GM12872 (cell line): ENCODE data around the gene MC1R.

Experiments
- CTCF ChIP-seq: IDR thresholded peaks from 3 replicates; pipeline ENCODE4 v1.5.1; 2011; ENCODE audit warnings: low read depth, mild to moderate bottlenecking, low read length, moderate library complexity; ENCODE audit not compliant: insufficient read depth

The MC1R gene

GRCh38 chr16:89907055-89907814 lies 11.4 kb upstream of the MC1R start:
- TF ChIP-seq CTCF: no peak

GRCh38 chr16:89908236-89908635 lies 10.4 kb upstream of the MC1R start:
- TF ChIP-seq CTCF: no peak

DNA sequence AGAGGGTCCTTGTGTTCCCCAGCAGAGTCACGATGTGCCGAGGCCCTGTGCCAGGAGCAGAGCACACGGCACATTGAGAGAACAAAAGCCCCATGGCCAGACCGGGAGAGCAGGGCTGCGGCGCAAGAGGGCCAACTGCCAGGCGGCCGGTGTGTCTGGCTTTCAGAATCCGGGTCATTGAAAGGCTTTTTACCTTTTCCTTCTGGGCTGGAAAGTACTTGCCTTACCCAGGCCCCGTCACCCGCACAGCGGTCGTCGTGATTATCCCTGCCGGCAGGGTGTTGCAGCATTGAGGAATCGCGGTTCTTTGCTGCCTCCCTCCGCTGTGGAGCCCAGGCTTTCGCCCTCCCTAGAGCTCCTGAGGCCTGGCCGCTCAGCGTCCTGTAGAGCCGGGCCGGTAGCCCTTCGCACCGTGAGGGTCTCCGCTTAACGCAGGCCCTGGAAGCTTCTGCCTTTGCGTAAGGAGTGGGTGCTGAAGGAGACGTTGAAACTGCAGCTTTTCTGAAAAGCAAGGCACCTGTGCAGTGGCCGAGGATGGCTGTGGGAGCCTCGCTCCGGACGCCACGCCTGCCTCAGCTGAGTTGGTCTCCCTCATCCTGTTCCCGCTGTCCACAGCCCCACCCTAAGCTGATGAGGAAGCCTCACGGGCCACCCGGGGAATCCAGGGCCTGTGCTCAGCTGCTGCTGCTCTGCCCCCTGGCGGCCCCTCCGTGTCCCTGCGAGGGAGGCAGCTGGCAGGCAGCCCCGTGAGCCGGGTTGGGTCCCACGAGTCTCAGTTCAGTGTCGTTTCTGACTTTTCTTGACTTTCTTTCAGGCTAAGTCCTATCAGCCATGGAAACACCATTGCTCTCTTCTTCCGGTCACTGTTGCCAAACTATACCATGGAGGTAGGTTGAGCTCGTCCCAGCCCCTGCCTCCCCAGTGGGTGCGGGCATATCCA lies 8.6 kb upstream of the MC1R start:
- peak; percentile 93 for TF ChIP-seq CTCF

DNA sequence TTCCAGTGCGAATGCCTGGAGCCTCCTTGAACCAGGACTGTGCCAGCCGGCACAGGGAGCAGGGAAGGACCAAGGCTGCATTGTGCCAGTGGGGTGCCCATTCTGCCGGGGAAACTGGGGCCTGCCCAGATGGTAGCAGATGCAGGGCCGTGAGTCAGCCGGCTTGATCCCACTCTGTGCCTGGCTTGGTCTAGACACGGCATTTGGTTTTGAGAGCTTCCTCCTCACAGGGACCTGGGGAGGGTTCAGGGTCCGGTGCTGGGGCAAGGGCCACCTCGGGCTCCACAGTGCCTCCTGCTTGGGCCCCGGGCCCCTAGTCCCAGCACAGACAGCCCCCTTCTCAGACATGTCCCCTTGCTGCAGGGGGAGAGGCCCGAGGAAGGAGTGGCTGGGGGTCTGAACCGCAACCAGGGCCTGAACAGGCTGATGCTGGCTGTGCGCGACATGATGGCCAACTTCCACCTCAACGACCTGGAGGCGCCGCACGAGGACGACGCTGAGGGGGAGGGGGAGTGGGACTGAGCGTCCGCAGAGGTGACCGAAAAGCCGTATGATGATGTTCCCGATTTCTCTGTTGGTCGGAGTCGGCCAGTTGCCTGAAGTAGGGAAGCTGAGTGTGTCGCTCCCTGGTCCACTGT lies 7.8 kb upstream of the MC1R start:
- TF ChIP-seq CTCF: no peak

DNA sequence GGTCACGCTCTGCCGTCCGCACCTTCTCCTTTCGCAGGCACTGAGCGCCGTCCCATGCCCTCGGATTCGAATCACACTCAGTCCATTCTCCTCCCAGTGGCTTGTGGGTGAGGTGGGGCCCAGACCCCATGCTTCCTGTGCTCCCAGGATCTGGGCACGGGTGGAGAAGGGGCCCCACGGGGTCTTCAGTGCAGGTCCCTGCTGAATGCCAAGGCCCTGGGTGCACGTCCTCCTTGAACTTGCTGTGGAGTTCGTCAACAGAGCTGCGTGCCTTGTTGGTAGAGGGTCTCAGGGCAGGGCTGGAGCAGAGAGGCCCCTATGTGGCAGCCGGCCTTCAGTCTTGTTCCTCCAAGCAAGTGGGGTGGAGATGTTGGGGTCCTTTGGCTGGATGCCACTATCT lies 7.3 kb upstream of the MC1R start:
- TF ChIP-seq CTCF: no peak

DNA sequence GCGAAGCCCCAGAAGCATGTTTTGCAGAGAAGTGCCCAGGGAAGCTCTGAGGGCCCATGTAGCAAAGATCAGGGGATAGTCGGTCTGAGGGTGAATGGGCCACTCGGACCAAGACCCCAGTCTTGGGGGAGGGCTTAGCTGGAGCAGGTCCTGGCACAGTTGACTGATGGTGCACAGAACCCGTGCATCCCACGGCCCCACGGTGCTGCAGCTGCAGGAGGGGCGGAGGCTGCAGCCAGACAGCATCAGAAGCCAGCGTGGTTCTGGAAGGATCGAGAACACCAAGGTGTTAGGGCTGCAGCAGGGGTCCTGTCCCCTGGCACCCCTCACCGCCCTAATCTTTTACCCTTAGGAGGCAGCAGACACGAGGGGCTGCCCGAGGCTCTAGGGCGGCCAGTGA lies 6.5 kb upstream of the MC1R start:
- TF ChIP-seq CTCF: no peak

DNA sequence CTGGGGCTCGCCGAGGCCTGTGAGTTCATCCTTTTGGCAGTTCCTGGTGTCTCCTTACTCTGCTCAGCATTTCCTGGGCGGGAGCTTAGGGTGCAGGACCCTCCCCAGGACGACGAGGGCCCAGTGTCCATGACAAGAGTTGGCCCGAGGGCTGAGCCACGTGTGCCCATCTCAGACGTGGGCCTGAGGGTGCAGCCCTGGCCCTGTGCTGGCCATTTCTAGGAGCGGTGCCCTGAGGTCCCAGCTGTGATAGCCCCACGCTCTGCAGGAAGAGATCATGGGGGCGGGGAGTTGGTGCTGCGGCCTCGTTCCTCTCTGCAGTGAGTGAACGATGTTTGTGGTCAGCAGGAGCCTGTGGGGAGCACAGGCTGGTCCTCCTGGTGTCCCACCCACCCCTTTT lies 6.0 kb upstream of the MC1R start:
- no peak for TF ChIP-seq CTCF
